Glomerular endothelial cell (primary cell): Measurements from ENCODE around the gene ITPR3. TPM values are rescaled to one million over a fixed set of nuclear protein-coding genes. Genes with fewer than 3 reads are reported as not detected.

ENCODE experiments used
- total RNA-seq: library from RNA; depleted of rRNA; stranded (reverse); fragments of >200 nt; gene quantifications from 2 replicates; pipeline ENCODE4 v1.2.3, GENCODE V29; 2015

The ITPR3 gene
- total RNA-seq, 1 donor from 2014 or later, result 66.6 TPM

Other genes with a start within 250 kb of the ITPR3 start
- 3.9 and 21.9 TPM in 2 replicates for gene KIFC1, start 229.5 kb upstream of the ITPR3 start, total RNA-seq
- 21.5 and 34.8 TPM in 2 replicates for gene PHF1, start 210.3 kb upstream of the ITPR3 start, total RNA-seq
- 140 and 146 TPM in 2 replicates for gene CUTA, start 203.2 kb upstream of the ITPR3 start, total RNA-seq
- 3.1 and 6.1 TPM in 2 replicates for gene SYNGAP1, start 201.3 kb upstream of the ITPR3 start, total RNA-seq
- gene ZBTB9, start 166.7 kb upstream of the ITPR3 start, total RNA-seq, result 3.7 and 7.2 TPM in 2 replicates
- 24.0 and 33.1 TPM in 2 replicates for gene BAK1, start 41.0 kb upstream of the ITPR3 start, total RNA-seq
- gene UQCC2, start 90.4 kb downstream of the ITPR3 start, total RNA-seq, result 24.6 and 27.0 TPM in 2 replicates
- gene IP6K3, start 125.6 kb downstream of the ITPR3 start, total RNA-seq, result not detected in 2 replicates
- gene LEMD2, start 167.8 kb downstream of the ITPR3 start, total RNA-seq, result 40.4 and 69.3 TPM in 2 replicates
- not detected in 2 replicates for gene MLN, start 182.7 kb downstream of the ITPR3 start, total RNA-seq